Measurements from ENCODE around the gene MRPL58.
"Not testable (repeated sequence)": the region's sequence is repeated elsewhere in the genome, so short reads cannot be mapped to it uniquely, and the experiment has no call there.

Gene MRPL58

DNA sequence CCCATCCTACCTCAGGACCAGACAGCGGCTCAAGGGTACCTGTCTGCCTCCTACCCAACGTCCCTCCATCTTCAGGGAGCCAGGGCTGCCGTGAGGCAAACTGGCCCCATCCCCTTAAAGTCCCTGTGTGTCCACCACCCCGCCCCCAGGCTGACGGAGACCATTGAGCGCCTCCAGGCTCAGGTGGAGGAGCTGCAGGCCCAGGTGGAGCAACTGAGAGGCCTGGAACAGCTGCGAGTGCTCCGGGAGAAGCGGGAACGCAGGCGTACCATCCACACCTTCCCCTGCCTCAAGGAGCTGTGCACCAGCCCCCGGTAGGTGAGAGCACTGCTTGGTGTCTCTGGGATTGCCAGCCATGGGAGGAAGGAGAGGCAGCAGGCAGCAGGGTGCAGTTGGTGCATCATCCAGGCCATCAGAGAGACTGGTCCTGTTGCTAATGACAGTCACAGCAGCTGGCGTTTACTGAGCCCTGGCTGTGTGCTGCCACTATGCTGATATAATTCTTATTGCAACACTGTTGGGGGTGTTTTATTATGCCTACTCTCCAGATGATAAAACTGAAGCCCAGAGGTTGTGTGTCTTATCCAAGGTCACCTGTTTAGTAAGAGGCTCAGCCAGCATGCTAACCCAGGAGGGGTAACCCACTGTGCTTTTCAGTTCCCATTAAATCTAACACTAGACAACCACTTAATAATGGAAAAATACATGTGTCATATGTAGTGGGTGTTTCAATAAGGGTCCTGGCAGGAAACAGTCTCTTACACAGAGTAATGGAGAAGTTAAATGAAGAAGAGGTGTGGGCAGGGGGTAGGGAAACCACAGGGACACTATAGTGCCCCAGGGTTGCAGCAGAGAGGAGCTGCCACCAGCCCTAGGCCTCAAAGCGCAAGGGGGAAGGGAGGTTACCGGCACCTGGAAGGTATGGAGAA, 10.3 kb upstream of the MRPL58 start:
- peak; percentile 57 for ATAC-seq
- Mint-ChIP-seq H3K36me3 (ENCODE audit: low read depth) (no peaks in the 10 kb centered on the region), H3K9me3 (no peaks in the 10 kb centered on the region), H3K4me1 (peaks cover 10% of the 10 kb centered on the region), H3K27me3 (no peaks in the 10 kb centered on the region), H3K27ac (peak overlapping the region; percentile 23), H3K4me3 (no peak overlapping the region)
- DNase-seq: no peak

- H3K36me3 Mint-ChIP-seq (ENCODE audit: low read depth): no peaks in the 10 kb centered on the region
- no peaks in the 10 kb centered on the region for H3K9me3 Mint-ChIP-seq
- no peak overlapping the region for H3K4me3 Mint-ChIP-seq
- DNase-seq (no peak), ATAC-seq (no peak)
- no peaks in the 10 kb centered on the region for H3K27me3 Mint-ChIP-seq
- H3K4me1 Mint-ChIP-seq: peaks cover 9% of the 10 kb centered on the region
- H3K27ac Mint-ChIP-seq: no peak overlapping the region
These were observed 9.2 kb upstream of the MRPL58 start for GRCh38 chr17:75003070-75003956.

DNA sequence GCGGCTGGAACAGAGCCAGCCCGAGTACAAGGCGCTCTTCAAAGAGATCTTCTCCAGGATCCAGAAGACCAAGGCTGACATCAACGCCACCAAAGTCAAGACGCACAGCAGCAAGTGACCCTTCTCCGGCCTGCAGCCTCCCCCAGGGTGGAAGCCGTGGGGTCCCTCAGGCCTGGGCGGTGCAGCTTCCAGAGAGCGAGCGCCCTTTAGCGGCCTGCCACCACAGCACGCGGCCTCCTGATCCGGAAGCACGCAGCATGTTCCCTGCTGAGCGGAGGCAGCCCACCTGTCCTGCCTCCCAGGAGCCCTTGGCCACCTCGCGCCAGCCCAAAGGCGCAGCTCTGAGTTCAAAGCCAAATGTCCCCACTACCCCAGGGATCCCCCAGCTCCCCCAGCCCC, 8.5 kb upstream of the MRPL58 start:
- Mint-ChIP-seq H3K9me3 (no peaks in the 10 kb centered on the region), H3K27me3 (no peaks in the 10 kb centered on the region), H3K27ac (no peak overlapping the region), H3K4me3 (no peak overlapping the region), H3K36me3 (ENCODE audit: low read depth) (no peaks in the 10 kb centered on the region), H3K4me1 (peaks cover 7% of the 10 kb centered on the region)
- DNase-seq: no peak
- ATAC-seq: no peak

GRCh38 chr17:75004371-75004770, 8.1 kb upstream of the MRPL58 start:
- Mint-ChIP-seq H3K27me3 (no peaks in the 10 kb centered on the region), H3K27ac (no peak overlapping the region), H3K4me1 (peaks cover 7% of the 10 kb centered on the region), H3K36me3 (ENCODE audit: low read depth) (no peaks in the 10 kb centered on the region), H3K4me3 (no peak overlapping the region), H3K9me3 (no peaks in the 10 kb centered on the region)
- DNase-seq (no peak), ATAC-seq (no peak)

- DNase-seq (no peak), ATAC-seq (no peak)
- H3K36me3 Mint-ChIP-seq (ENCODE audit: low read depth): no peaks in the 10 kb centered on the region
- H3K27me3 Mint-ChIP-seq: no peaks in the 10 kb centered on the region
- no peaks in the 10 kb centered on the region for H3K9me3 Mint-ChIP-seq
- H3K27ac Mint-ChIP-seq: no peak overlapping the region
- H3K4me1 Mint-ChIP-seq: peaks cover 7% of the 10 kb centered on the region
- no peak overlapping the region for H3K4me3 Mint-ChIP-seq
These were observed 7.2 kb upstream of the MRPL58 start for GRCh38 chr17:75005291-75005690.

DNA sequence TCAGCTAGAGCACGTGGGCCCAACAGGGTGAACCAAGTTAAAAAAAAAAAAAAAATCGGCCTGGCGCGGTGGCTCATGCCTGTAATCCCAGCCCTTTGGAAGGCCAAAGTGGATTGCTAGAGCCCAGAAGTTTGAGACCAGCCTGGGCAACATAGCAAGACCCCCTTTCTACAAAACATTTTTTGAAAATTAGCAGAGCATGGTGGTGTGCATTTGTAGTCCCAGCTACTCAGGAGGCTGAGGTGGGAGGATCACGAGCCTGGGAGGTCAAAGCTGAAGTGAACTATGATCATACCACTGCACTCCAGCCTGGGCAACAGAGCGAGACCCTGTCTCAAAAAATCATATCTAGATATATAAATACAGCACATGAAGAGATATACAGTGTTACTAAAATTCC, 6.4 kb upstream of the MRPL58 start:
- not testable (repeated sequence) for DNase-seq; H3K27ac Mint-ChIP-seq; H3K27me3 Mint-ChIP-seq; H3K36me3 Mint-ChIP-seq (ENCODE audit: low read depth); ATAC-seq; H3K4me3 Mint-ChIP-seq; H3K9me3 Mint-ChIP-seq
- peaks cover 11% of the 10 kb centered on the region for H3K4me1 Mint-ChIP-seq

DNA sequence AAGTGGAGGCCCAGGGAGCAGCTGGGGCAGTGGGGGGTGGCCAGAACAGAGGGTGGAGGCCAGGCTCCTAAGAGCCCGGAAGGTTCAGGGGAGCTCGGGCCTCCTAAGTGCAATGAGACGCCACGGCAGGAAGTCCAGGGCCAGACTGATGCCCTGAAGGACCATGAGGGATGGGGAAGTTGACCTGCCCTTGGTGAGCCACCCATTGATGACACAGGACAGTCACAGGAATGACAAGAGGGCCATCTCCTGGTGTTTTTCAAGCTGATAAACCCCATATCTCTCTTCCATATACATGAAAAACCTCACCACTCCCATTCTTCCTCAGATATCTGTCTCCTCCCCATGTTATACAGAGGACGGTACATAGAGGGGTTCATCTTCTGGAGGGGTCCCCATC, 5.8 kb upstream of the MRPL58 start:
- no peaks in the 10 kb centered on the region for H3K27me3 Mint-ChIP-seq
- H3K4me1 Mint-ChIP-seq: peaks cover 17% of the 10 kb centered on the region
- no peaks in the 10 kb centered on the region for H3K9me3 Mint-ChIP-seq
- DNase-seq (no peak), ATAC-seq (no peak)
- no peak overlapping the region for H3K4me3 Mint-ChIP-seq
- H3K36me3 Mint-ChIP-seq (ENCODE audit: low read depth): no peaks in the 10 kb centered on the region
- H3K27ac Mint-ChIP-seq: no peak overlapping the region

GRCh38 chr17:75008373-75008772, 4.1 kb upstream of the MRPL58 start:
- no peak overlapping the region for H3K4me3 Mint-ChIP-seq
- H3K27me3 Mint-ChIP-seq: no peaks in the 10 kb centered on the region
- H3K4me1 Mint-ChIP-seq: peaks cover 21% of the 10 kb centered on the region
- DNase-seq (no peak), ATAC-seq (no peak)
- H3K27ac Mint-ChIP-seq: no peak overlapping the region
- H3K9me3 Mint-ChIP-seq: no peaks in the 10 kb centered on the region
- no peaks in the 10 kb centered on the region for H3K36me3 Mint-ChIP-seq (ENCODE audit: low read depth)

GRCh38 chr17:75009139-75009724, 3.2 kb upstream of the MRPL58 start:
- H3K36me3 Mint-ChIP-seq (ENCODE audit: low read depth): peaks cover 2% of the 10 kb centered on the region
- no peak overlapping the region for H3K4me3 Mint-ChIP-seq
- no peak for DNase-seq
- ATAC-seq: no peak
- peaks cover 27% of the 10 kb centered on the region for H3K4me1 Mint-ChIP-seq
- H3K27ac Mint-ChIP-seq: no peak overlapping the region
- no peaks in the 10 kb centered on the region for H3K9me3 Mint-ChIP-seq
- no peaks in the 10 kb centered on the region for H3K27me3 Mint-ChIP-seq

- Mint-ChIP-seq H3K9me3 (no peaks in the 10 kb centered on the region), H3K27ac (peak overlapping the region; percentile 59), H3K4me3 (peak overlapping the region; percentile 32), H3K36me3 (ENCODE audit: low read depth) (peaks cover 4% of the 10 kb centered on the region), H3K27me3 (no peaks in the 10 kb centered on the region), H3K4me1 (peaks cover 35% of the 10 kb centered on the region)
- ATAC-seq: peak; percentile 42
- DNase-seq: no peak
These were observed 1.6 kb upstream of the MRPL58 start for GRCh38 chr17:75010683-75011400.

DNA sequence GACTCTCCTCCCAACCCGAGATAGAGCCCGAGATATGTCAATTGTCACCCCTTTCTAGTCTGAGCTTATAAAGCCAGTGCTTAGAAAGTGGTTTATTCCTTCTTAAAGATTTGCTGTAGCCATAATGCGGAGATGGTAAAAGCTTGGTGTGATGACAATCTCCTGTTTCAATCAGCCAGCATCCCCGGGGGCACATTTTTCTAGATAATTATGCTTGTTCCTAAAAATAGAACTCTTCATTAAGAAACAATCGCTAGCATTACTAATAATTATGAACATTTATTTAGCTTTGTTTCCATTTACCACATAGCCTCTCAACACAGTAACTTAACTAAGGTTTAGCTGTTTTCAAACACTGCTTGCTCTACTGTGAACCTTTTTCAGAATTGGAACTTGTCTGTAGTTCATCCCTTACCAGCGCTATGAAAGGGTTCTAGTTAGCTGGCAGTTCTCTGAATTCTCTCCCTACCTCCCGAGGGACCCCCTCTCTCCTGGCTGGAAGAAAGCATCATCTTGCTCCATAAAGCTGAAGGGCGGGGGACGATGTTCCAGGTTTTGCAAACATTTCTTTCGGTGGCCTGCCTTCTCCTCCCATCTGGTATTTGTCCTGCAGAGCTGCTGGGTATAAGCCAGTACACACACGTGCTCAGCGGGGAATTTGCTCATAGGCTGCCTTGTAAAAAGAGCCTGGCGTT, 922 bp upstream of the MRPL58 start:
- Mint-ChIP-seq H3K9me3 (no peaks in the 10 kb centered on the region), H3K4me1 (peaks cover 35% of the 10 kb centered on the region), H3K4me3 (peak overlapping the region; percentile 86), H3K27ac (peak overlapping the region; percentile 88), H3K36me3 (ENCODE audit: low read depth) (peaks cover 5% of the 10 kb centered on the region), H3K27me3 (no peaks in the 10 kb centered on the region)
- ATAC-seq (no peak), DNase-seq (no peak)

DNA sequence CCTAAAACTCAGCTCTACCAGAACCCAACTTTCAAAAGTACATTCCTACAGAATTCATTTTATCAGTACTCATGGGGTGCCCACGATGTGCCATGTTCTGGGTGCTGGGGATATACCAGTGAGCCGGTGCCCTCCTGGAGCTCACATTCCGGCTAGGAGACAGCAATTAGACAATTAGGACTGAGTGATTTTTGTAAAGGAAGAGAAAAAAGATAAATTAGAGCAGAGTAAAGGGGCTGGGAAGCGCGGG, 449 bp upstream of the MRPL58 start:
- no peak for DNase-seq
- H3K27ac Mint-ChIP-seq: peak overlapping the region; percentile 88
- no peaks in the 10 kb centered on the region for H3K9me3 Mint-ChIP-seq
- peaks cover 35% of the 10 kb centered on the region for H3K4me1 Mint-ChIP-seq
- H3K36me3 Mint-ChIP-seq (ENCODE audit: low read depth): peaks cover 9% of the 10 kb centered on the region
- ATAC-seq: no peak
- no peaks in the 10 kb centered on the region for H3K27me3 Mint-ChIP-seq
- H3K4me3 Mint-ChIP-seq: peak overlapping the region; percentile 86

DNA sequence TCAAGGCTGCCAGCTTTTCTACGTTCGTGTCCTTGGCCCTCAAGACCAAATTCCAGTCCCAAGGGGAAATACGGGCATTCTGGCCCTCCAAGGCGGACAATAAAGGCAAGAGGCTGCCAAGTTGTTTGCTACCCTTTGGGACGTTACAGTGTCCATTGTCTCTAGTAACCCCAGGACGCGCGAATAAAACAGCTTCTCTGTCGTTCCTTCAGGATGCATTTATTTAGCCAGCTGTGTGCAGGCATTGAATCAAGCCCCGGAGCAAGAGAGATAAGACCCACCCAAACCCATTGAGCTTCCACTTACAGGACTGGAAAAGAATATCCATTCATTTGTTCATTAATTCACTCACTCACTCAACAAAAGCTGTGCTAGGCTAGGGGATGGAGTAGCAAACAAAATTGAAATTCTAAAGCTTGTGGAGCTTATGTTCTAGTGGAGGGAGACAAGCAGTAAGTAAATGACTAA, 656 bp downstream of the MRPL58 start:
- H3K9me3 Mint-ChIP-seq: no peaks in the 10 kb centered on the region
- no peaks in the 10 kb centered on the region for H3K27me3 Mint-ChIP-seq
- peaks cover 35% of the 10 kb centered on the region for H3K4me1 Mint-ChIP-seq
- ATAC-seq (no peak), DNase-seq (no peak)
- peaks cover 9% of the 10 kb centered on the region for H3K36me3 Mint-ChIP-seq (ENCODE audit: low read depth)
- peak overlapping the region; percentile 86 for H3K4me3 Mint-ChIP-seq
- H3K27ac Mint-ChIP-seq: peak overlapping the region; percentile 88

- peaks cover 39% of the 10 kb centered on the region for H3K36me3 Mint-ChIP-seq (ENCODE audit: low read depth)
- no peak for ATAC-seq
- H3K4me1 Mint-ChIP-seq: peaks cover 8% of the 10 kb centered on the region
- no peaks in the 10 kb centered on the region for H3K27me3 Mint-ChIP-seq
- DNase-seq: no peak
- H3K9me3 Mint-ChIP-seq: no peaks in the 10 kb centered on the region
- no peak overlapping the region for H3K4me3 Mint-ChIP-seq
- no peak overlapping the region for H3K27ac Mint-ChIP-seq
These were observed 6.7 kb downstream of the MRPL58 start for GRCh38 chr17:75019146-75019545.
